ENCODE data around the gene DNAJC12.
"Not testable (repeated sequence)": the region's sequence is repeated elsewhere in the genome, so short reads cannot be mapped to it uniquely, and the experiment has no call there.

Gene DNAJC12

DNA sequence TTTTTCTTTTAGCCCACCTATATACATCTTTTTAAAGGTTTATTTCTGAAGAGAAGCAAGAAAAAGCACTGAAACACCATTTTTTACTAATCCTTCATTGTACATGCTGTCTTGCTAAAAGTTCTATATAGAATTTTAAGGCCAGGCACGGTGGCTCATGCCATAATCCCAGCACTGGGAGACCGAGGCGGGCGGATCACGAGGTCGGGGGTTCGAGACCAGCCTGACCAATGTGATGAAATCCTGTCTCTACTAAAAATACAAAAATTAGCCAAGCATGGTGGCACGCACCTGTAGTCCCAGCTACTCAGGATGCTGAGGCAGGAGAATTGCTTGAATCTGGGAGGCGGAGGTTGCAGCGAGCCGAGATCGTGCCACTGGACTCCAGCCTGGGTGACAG lies 1.5 kb upstream of the DNAJC12 start:
- DNase-seq, result not testable (repeated sequence)

DNA sequence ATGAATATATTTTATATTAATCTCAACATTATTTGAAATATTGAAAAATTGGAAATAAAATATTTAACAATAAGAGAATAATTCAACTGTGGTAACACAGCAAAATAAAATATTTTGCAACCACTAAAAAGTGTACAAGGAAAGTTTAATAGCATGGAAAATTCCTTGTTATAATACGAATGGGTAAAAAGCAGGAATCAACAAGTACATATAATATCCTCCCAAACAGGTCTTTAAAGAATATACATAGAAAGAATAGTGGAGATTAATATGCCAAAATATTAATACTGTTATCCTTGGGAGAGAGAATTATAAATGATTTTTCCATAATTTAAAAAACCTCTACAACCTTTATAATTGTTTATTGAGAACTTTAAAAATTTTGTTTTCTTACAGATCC lies 1.0 kb downstream of the DNAJC12 start:
- DNase-seq, result no peak

DNA sequence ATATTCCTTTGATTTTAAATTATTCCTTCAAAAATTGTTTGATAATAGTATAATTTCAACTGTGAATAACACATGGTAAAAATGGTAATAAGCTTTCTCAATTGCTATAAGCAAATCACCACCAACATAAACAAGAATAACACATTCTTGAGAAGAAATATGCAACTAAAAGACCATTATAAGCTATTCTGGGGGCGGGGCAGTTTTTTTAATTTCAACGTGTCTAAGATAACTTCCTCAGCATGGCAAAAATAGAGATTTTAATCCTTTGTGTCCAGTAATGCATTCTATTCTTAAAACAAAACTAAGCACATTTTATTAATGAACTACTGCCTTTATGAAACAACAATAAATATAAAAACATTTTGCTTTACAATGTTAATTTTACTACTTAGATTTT lies 1.5 kb downstream of the DNAJC12 start:
- DNase-seq, result no peak

DNA sequence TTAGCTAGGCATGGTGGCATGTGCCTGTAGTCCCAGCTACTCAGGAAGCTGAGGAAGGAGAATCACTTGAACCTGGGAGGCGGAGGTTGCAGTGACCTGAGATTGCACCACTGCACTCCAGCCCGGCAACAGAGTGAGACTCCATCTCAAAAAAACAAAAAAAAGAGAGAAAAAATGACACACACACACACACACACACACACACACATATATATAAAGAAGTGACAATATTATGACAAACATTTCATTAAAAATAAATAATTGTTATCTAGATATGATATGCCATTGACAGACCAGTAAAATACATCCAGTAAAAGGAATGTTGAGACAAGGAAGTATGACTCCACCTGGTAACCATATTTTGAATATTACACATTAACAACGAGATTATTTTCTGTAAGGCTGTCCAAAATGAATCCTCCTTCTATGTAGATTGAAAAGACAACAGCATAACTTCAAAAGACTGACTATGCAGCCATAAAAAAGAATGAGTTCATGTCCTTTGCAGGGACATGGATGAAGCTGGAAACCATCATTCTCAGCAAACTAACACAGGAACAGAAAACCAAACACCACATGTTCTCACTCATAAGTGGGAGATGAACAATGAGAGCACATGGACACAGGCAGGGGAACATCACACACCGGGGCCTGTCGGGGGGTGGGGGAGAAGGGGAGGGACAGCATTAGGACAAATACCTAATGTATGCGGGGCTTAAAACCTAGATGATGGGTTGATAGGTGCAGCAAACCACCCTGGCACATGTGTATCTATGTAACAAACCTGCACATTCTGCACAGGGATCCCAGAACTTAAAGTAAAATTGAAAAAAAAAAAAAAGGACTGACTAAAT lies 2.2 kb downstream of the DNAJC12 start:
- not testable (repeated sequence) for DNase-seq

DNA sequence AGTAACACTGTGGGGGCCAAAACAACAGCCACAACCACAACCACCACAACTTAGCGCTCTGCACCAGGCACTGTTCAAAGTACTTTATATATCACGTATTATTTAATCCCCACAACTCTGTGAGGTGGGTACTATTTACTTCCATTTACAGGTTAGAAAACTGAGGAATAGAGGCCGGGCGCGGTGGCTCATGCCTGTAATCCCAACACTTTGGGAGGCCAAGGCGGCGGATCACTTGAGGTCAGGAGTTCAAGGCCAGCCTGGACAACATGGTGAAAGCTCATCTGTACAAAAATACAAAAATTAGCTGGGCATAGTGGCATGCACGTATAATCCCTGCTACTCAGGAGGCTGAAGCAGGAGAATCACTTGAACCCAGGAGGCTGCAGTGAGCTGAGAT lies 3.6 kb downstream of the DNAJC12 start:
- no peak for DNase-seq

DNA sequence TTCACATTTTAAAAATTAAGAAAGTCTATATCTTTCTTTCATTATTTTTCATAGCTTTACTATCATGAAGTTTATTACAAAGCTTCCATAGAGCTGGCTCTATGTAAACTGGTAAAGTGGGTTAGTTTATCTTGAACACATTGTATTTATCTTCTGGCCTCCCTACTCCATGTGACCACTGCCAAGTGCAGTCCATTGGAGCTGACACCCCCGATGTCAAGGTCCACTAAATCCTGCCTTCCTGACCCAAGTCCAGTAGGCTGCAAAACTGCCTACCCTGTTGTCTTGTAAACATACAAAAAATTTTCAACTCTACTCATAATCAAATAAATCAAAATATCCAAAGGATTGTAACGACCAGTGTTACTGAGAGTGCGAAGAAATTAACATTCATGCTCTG lies 10.2 kb downstream of the DNAJC12 start:
- DNase-seq, result no peak

DNA sequence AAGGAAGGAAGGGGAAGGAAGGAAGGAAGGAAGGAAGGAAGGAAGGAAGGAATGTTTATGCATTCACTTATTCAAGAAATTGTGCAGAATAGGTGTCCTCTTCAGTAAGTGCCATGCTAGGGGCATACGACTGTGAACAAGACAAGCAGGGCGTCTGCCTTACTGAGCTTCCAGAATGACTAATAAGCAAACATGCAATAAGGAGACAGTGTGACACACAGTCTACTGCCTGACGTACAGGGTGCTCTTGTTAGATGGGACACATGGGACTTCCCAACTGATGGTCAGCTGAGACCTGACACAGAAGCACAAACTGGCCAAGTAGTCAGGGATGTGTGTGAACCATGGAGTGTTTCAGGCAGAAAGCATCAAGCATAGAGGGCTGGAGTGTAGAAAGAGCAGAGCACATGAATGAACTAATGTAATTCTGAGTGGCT lies 18.2 kb downstream of the DNAJC12 start:
- no peak for DNase-seq

DNA sequence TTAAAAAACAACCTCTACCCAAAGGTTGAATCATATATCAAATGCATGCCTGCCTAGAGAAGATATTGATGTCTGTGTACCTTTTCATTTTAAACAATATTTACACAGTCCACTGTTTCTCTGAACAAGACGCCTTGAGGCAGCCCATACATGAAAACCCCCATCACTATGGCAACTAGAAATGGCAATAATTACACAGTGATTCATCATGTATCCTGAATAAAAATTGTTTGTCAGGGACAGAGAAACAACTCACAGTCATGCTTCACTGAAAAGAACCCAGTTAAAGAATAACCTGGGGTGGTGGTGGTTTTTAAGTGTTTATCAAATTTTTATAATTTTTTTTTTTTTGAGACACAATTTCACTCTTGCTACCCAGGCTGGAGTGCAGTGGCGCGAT lies 19.7 kb downstream of the DNAJC12 start:
- no peak for DNase-seq

DNA sequence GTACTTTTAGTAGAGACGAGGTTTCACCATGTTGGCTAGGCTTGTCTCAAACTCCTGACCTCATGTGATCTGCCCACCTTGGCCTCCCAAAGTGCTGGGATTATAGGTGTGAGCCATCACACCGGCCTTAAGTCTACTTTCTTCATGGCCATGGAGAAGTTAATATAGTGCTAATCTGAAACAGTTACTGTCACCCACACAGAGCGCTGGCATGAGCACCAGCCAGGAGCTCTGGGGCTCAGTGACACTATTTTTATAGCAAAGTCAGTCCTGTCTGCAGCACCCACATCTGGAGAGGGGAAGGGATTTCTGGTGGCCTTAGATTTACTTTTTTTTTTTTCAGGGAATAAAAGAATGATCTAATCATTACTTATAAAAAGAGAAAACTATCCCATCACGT lies 21.3 kb downstream of the DNAJC12 start:
- no peak for DNase-seq

DNA sequence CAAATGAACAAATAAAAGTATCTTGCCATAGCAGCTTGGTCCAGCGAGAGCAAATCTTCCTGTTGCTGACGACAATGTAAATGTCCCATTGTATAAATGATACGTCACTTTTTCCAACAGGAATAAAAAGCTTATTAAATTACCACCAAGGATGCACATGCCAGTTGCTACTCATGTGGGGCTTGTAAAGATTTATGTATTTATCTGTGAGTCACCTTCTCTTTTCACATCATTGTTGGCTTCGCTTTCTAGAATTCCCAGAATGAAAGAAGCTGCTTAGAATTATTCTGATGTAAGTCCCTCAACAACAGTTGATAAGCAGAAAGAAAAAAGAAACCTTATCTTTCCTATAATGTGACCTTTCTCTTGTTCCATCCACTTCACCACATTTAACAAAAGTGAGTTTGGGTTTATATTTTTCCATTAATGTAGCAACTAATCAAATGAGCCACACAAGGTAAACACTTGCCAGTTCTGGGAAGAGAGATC lies 22.4 kb downstream of the DNAJC12 start:
- DNase-seq, result no peak

DNA sequence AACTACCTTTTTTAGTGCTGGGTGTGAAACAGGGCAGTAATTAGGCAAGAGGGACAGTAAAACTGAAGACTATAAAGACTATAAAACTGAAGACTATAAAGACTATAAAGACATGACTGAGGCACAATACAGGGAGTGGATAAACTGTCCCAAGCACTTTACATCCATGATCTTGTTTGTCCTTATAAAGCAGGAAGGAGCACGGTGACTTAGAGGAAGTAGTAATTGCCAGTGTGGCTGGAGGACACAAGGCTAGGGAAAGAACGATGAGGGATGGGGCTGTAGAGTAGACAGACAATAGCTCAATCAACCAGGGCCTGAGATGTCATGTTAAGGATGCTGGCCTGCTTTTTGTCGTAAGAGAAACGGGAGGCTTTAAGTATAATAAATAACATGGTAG lies 26.0 kb downstream of the DNAJC12 start:
- no peak for DNase-seq

DNA sequence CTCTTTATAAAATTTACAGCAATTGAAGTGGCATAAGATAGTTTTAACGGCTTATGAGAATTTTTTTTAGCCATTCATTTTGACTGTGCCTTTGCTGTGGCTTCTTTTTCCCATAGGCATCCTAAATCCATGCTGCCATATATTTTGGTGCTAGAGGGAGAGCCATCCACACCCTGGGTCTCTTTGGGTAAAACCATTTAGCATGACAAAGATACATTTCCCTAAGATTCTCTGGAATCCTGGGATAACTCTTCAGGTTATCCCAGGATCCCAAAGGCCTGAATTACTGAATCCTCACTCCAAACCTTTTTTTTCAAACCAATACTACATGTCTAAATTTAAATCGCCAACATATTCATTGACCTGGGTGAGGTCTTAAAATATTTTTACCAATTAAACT lies 28.9 kb downstream of the DNAJC12 start:
- DNase-seq, result no peak

DNA sequence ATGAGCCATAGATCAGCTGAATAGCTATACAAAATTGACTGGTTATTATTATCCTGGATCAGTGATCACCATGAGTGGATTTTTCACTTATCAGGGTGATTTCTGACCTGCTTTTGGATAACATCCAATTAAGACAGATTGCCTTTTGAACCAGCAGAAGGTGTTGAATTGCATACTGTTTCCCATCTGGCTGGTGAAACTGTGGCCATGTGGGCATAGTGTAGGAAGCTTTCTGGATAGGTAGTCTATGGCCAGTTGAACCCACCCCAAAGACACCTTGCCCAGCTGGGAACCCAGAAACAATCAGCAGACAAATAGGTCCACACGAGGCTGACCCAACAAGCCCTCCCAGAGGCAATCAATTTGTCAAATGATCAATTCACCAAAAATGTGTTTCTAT lies 29.3 kb downstream of the DNAJC12 start:
- peak; percentile 66 for DNase-seq

DNA sequence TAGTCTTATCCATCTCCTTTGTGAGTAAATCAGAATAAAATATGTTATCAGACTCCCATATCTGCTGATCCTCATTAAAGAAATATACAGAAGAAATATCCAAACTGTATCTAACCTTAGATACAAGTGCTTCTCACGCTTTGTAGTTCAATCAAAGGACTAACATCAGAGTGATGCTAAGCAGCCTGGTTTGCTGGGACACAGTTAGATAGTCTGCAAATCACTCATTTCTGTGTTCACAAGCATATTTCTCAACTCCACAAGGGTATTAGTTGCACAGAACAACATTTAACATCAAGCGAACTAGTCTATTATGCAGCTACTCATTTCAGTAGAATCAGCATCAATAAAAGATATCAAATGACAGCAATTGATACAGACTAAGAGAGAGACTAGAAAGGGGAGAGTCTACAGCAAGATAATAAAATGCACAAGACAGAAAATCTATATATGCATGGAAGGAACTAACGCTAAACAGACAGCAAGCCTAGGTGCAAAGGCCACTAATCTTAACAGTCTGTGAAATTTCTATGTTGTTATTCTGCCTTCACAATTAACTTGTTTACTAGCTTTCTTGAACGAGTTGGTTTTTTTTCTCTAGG lies 30.0 kb downstream of the DNAJC12 start:
- peak; percentile 43 for DNase-seq

DNA sequence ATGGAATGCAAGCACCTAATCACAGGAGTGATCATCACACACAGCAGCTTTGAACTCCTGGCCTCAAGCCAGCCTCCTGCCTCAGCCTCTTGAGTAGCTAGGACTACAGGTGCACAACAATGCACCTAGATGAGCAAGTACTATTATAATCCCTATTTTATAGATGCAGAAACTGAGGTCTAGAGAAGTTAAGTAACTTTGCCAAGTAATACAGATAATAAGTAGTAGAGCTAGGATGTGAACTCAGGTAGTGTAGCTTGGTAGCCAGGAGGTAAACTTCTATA lies 33.7 kb downstream of the DNAJC12 start:
- no peak for DNase-seq

DNA sequence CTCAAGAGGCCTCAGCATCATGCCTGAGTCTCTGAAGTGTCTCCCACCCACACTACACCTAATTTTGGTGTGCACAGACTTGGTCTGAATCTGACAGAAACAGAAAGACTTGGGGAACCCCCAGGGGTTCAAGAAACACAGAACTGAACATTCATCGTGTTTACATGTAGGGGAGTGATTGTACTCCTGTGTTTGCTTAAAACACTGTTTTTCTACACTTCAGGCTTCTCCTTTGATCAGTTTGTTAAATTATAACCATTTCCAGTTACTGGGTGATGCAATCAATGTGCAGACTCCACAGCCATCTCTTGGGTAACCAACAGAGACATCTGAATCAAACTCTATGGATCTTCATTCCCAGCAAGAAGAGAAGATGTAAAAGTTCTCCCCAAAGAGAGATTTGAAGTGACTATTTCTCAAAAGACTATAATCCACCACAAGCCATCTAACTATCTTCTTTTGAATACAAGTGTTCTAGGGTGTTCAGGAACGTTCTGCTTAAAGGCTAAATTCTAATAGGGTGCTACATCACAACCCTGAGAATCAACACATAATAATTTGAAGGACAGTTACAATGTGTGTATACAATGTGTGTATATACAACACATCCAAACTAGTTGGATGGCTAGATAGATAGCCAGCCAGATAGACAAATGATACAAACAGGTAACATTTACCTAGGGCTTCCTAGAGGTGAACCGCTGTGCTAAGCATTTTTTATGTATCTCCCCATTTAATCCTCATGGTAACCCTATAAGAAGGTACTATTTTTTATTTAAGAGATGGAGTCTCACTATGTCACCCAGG lies 34.2 kb downstream of the DNAJC12 start:
- no peak for DNase-seq

DNA sequence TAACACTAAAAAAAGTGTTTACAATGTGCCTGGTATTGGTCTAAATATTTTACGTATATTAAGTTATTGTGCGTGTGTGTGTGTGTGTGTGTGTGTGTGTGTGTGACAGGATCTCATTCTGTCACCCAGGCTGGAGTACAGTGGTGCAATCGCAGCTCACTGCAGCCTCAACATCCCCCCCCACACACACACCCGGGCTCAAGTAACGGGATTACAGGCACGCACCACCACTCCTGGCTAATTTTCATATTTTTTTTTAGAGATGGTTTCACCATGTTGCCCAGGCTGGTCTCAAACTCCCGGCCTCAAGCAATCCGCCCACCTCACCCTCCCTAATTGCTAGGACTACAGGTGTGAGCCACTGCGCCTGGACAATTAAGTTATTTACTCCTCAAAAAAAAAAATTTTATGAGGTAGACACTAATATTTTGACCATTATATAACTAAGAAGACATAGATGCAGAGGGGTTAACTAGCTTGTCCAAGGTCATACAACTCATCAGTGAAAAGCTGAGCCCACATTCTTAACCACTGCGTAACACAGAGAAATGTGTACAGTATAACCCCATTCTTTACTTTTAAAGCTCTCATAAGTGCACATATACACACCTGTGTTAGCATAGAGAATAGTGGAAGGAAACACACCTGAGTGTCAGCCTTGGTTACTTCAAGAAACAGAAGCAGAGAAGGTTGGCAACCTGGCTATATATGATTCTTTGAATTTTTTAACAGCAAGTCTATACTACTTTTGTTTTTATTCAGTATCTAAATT lies 35.0 kb downstream of the DNAJC12 start:
- DNase-seq, result no peak

DNA sequence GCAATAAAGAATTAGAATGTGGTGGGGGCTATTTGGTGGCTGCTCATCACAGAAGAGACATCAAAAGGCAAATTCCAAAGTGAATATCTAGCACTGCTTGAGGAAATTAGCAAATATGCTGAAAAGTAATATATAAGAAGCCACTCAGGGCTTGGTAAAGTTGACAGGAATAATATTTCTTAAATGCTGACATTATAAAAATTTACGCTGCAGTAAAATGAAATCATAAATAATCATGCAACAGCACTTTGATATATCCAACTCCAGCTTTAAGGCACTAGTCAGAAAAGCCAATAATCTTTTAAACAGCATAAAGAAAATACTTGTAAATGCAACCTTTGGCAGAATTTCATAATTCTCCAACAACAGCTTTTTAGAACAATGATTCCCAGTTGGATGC lies 36.9 kb downstream of the DNAJC12 start:
- DNase-seq, result no peak

DNA sequence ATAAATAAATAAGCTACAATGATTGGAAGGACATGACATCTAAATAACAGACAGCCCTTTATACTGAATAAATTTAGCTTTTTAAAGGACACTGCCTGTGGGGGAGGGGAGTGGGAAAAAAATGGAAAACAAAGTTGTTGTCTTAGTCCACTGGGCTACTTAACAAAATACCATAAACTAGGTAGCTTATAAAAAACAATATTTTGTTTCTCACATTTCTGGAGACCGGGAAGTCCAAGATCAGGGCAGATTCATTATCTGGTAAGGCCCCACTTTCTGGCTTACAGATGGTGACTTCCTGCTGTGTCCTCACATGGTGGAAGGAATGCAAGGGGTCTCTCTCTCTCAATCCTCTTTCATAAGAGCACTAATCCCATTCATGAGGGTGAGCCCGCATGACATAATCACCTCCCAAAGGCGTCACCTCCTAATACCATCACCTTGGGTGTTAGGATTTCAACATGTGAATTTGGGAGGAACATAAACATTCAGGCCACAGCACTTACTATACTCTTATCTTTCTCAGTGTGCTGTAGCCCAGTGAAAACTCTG lies 43.0 kb downstream of the DNAJC12 start:
- no peak for DNase-seq

DNA sequence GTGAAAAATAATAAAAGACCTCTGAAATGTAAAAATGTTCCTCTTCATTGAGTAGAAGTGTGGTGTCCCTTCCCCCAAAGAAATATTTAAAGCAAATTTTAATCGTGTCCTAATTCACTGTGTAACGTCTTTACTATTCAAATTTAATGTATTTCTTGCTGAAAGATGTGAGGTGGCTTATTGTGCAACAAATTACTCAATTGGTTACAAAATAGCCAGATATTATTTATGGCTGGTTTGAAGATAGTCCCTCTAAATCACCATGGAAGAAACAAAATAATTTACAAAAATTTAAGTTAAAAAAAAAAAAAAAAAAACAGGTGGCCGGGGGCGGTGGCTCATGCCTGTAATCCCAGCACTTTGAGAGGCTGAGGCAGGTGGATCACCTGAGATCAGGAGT lies 43.7 kb downstream of the DNAJC12 start:
- DNase-seq, result no peak

DNA sequence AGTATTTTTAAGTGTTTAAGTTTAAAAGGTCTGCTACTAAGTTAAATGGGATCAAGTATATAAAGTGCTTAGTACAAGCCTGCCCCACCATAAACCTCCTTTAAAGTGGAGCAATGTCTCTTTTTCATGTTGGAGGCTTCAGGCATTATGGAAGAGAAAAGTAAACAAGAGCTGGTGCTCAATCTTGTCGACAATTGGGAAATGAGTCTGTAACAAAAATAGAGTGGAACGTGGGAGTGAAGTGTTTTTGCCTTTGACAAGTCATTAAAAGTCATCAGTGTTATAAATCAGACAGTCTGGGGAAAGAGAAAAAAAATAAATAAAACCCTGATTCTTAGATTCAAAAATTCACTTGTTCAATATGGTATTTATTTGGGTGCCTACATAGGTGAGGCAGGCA lies 44.7 kb downstream of the DNAJC12 start:
- DNase-seq, result no peak

DNA sequence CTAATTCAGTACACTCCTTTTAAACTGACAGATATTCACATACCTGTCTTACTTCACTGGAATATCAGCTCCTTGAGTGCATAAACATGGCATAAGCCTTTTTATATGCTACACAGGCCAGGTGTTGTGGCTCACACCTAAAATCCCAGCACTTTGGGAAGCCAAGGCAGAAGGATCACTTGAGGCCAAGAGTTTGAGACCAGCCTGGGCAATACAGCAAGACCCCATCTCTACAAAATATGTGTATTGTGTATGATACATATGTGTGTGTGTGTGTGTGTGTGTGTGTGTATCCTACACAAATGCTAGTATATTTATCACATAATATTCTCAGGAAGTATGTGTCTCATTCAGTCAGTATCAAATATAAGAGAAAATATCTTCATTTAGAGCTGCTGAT lies 45.3 kb downstream of the DNAJC12 start:
- no peak for DNase-seq
